GM18873 (cell line): Measurements from ENCODE around the gene PRKAG2.

Experiments
- ATAC-seq: cut with Tn5 transposase; IDR thresholded peaks from one replicate; pipeline ENCODE4 v1.9.1; 2021; ENCODE audit warnings: mild to moderate bottlenecking, moderate library complexity, moderate number of reproducible peaks; ENCODE audit not compliant: unreplicated experiment, low FRiP score

The PRKAG2 gene

GRCh38 chr7:151735186-151735850 lies 141.6 kb downstream of the PRKAG2 start:
- no peak for ATAC-seq

- ATAC-seq = no peak
Observed at GRCh38 chr7:151732834-151733592, 143.9 kb downstream of the PRKAG2 start.

GRCh38 chr7:151732292-151732691 lies 144.6 kb downstream of the PRKAG2 start:
- ATAC-seq = no peak

- ATAC-seq = no peak
Observed at GRCh38 chr7:151731022-151731441, 145.9 kb downstream of the PRKAG2 start.

- ATAC-seq = no peak
Observed at GRCh38 chr7:151730591-151730990, 146.3 kb downstream of the PRKAG2 start.

GRCh38 chr7:151729521-151729921 lies 147.4 kb downstream of the PRKAG2 start:
- no peak for ATAC-seq

GRCh38 chr7:151728746-151729145 lies 148.2 kb downstream of the PRKAG2 start:
- ATAC-seq = no peak

- no peak for ATAC-seq
Observed at GRCh38 chr7:151728286-151728660, 148.6 kb downstream of the PRKAG2 start.

GRCh38 chr7:151727579-151728285 lies 149.2 kb downstream of the PRKAG2 start:
- ATAC-seq = no peak

GRCh38 chr7:151726652-151727578 lies 150.0 kb downstream of the PRKAG2 start:
- ATAC-seq = no peak

- no peak for ATAC-seq
Observed at GRCh38 chr7:151725844-151726651, 150.9 kb downstream of the PRKAG2 start.

GRCh38 chr7:151724920-151725584 lies 151.9 kb downstream of the PRKAG2 start:
- ATAC-seq = no peak

- no peak for ATAC-seq
Observed at GRCh38 chr7:151724250-151724915, 152.5 kb downstream of the PRKAG2 start.

GRCh38 chr7:151723321-151723720 lies 153.6 kb downstream of the PRKAG2 start:
- no peak for ATAC-seq

GRCh38 chr7:151722533-151722932 lies 154.4 kb downstream of the PRKAG2 start:
- no peak for ATAC-seq

- no peak for ATAC-seq
Observed at GRCh38 chr7:151721694-151722093, 155.2 kb downstream of the PRKAG2 start.

- no peak for ATAC-seq
Observed at GRCh38 chr7:151721236-151721635, 155.7 kb downstream of the PRKAG2 start.

GRCh38 chr7:151720280-151720679 lies 156.6 kb downstream of the PRKAG2 start:
- no peak for ATAC-seq

- no peak for ATAC-seq
Observed at GRCh38 chr7:151719897-151720242, 157.0 kb downstream of the PRKAG2 start.
